NAMALWA (cell line): ENCODE measurements around the gene TAGLN3.

Source experiments
- DNase-seq: peaks from one replicate; pipeline ENCODE4 v3.0.0-alpha.2; 2015; ENCODE audit warnings: low spot score

The TAGLN3 gene

GRCh38 chr3:111998636-111999483, at the start of gene TAGLN3:
TSS of gene TAGLN3 (plus strand) at chr3:111998922. CDS start at chr3:111999423, 501 bp downstream.
- DNase-seq = peak; percentile 7

DNA sequence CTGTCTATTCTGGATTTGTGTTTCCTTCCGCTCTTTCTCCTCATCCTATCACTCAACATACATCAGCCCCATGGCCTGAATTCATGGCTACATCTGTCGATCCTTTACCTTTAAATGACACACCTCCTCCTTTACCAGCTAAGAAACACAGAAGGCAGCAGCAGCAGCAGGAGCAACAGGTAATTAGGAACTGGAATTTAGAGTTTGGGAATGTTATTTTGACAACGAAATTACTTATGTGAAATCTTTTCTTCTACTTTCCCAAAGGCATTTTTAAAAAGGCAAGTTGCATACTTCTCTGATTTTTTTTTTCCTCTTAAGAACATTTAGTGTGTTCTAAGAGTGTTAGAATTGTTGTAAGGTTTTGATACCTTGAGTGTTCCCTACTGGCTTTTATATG, 49.0 kb upstream of the TAGLN3 start:
- DNase-seq = no peak

GRCh38 chr3:111951032-111951431, 47.7 kb upstream of the TAGLN3 start:
- no peak for DNase-seq

- DNase-seq = no peak
These were observed 46.6 kb upstream of the TAGLN3 start for GRCh38 chr3:111952086-111952485.

- DNase-seq = no peak
These were observed 45.8 kb upstream of the TAGLN3 start for GRCh38 chr3:111952866-111953450.

GRCh38 chr3:111954228-111954990, 44.3 kb upstream of the TAGLN3 start:
- DNase-seq = no peak

- DNase-seq = no peak
These were observed 42.8 kb upstream of the TAGLN3 start for GRCh38 chr3:111955876-111956275.

- no peak for DNase-seq
These were observed 42.3 kb upstream of the TAGLN3 start for GRCh38 chr3:111956449-111956848.

DNA sequence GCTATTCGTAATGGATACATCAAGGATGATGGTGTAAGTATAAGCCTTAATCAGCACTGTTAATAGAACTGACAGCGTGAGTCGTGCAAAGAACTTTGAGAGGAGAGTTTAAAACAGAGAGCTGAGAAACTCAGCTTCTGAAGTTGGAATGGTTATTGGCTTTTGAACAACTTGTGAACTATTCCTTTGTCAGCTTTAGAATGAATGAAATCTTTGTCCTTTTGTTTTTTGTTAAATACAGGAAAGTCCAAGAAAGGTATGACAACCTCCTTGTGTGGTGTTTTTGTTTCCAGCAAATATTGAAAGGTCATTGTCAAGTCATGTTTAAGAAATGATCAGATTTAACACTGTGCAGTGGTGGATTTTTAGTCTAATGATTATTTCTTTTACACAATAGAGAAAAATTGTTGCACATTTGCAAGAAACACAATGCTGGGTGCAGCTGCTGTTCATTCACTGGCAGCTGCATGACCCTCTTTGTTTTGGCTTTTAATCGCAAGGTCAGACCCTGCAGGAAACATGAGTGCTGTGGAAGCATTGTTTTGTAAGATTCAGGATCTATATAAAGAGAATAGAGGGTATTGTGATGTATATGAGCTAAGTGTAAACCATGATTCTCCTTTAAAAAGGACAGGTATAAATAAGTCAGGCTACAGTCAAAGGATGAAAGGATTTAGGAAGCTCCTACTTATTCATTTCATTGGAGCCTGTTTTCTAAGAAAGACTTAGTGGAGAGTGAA, 41.6 kb upstream of the TAGLN3 start:
- no peak for DNase-seq

GRCh38 chr3:111961461-111962164, 37.1 kb upstream of the TAGLN3 start:
- DNase-seq = peak; percentile 9

- no peak for DNase-seq
These were observed 35.3 kb upstream of the TAGLN3 start for GRCh38 chr3:111963424-111963823.

DNA sequence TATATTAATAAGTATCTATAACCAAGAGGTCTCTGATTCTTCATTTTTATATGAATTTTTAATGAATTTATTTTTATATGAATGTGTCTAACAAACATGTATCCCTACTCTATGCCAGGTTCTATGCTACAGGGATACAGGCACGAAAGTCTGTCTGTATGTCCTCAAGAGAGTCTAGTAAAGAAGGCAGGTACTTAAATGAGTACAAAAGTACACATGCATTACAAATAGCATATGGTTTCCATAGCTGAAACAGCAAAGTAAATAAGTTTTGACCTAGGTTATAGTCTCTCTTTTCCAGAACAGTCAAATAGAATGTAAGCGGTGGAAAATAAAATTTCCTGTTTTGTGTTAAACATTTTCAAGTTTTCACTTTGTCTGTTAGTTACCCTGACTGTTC, 33.2 kb upstream of the TAGLN3 start:
- DNase-seq = no peak

DNA sequence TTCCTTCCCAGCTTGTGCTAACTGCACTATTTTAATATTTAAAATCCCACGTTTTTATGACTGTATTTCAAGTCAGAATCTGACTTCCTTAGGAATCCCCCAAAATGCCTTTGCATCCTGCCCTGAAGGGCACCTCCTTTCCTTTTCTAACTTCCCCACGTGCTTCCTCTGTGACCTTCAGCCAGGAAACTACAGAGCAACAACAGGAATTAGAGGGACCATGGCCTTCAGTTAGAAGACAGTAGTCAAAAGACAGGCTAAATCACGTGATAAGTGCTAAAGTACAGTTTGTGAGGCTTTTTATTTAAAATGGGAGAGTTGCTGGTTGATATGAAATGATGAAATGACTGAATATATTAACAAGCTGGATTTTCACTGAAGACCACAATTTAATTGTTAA, 31.7 kb upstream of the TAGLN3 start:
- no peak for DNase-seq

GRCh38 chr3:111967651-111968274, 31.0 kb upstream of the TAGLN3 start:
- peak; percentile 86 for DNase-seq

DNA sequence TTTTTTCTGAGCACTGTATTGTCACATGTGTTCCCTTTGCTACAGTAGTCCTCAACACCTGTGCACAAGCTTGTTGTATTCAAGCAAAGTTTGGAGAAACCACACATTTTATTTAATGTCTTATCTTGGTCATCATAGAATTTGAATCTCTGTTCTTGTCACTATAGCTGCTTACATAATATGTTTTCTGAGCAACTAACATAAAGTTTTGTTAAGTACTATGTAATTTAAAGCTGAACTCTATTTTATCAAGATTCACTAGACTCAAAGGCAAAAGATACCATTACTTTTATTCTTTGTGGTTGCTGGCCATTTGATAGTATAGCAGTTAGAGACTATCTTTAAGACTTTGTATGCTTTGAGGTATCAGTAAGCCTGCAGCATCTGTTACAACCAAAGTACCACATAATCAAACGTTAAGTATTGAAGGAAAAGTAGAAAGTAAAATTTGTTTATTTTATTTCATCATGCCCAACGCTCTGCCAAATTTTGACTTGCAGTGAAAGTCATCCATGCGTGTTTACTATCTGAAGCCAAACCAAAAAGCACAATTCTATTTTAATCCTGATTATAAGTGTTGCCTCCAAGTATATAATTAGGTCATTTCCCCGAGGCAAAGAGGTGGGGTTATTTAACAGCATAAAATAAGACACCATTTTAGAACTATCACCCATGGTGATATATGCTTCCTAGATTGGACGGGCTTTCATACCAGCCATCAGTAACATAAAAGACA, 30.2 kb upstream of the TAGLN3 start:
- no peak for DNase-seq

- no peak for DNase-seq
These were observed 28.3 kb upstream of the TAGLN3 start for GRCh38 chr3:111970376-111970775.

- DNase-seq = no peak
These were observed 27.1 kb upstream of the TAGLN3 start for GRCh38 chr3:111971533-111972130.

DNA sequence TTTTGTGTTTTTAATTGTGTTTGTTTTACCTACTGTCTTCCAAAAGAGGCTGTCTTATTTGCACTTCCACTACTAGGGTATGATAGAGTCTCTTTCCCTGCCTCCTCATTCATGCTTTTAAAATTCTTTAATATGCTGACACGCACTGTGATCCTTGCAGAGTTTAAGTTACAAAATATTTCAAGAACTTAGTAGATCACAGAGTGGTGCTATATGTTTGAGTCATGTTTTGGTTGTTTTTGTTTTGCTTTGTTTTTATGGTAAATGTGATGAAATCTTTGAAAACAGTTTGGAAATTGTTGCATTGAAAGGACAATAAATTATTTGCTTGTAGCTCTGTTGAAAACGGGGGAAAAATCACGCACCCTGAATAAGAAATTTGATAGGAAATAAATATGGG, 25.8 kb upstream of the TAGLN3 start:
- DNase-seq = no peak

- no peak for DNase-seq
These were observed 23.6 kb upstream of the TAGLN3 start for GRCh38 chr3:111975131-111975530.

DNA sequence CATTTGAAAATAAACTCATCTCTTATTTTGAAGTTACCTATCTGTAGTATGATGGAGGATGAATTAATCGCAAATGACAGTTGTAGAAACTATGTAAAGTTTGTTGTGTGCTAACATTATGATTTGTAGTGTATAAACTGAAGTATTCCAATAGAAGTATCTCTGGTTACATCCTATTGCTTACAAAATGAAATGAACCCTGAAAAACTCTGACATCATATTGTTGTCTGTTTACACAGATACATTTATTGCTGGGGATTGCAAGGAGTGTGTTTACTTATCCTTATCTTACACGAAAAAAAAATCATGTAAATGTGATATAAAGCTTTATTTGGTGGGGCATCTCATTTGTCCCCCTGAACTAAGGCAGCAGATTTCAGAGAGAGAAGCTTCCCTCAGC, 22.5 kb upstream of the TAGLN3 start:
- no peak for DNase-seq
